Activated CD8-positive, alpha-beta memory T cell treated with anti-CD3 and anti-CD28 coated beads, Interleukin-2, amount 50 U/mL, for 24 hours (primary cell): ENCODE data around the gene TSHR.
"Not testable (repeated sequence)": the region's sequence is repeated elsewhere in the genome, so short reads cannot be mapped to it uniquely, and the experiment has no call there.

ENCODE experiments used
- DNase-seq: peaks from one replicate; pipeline ENCODE4 v3.0.0-alpha.2; 2020; ENCODE audit errors: extremely low read depth

TSHR gene

DNA sequence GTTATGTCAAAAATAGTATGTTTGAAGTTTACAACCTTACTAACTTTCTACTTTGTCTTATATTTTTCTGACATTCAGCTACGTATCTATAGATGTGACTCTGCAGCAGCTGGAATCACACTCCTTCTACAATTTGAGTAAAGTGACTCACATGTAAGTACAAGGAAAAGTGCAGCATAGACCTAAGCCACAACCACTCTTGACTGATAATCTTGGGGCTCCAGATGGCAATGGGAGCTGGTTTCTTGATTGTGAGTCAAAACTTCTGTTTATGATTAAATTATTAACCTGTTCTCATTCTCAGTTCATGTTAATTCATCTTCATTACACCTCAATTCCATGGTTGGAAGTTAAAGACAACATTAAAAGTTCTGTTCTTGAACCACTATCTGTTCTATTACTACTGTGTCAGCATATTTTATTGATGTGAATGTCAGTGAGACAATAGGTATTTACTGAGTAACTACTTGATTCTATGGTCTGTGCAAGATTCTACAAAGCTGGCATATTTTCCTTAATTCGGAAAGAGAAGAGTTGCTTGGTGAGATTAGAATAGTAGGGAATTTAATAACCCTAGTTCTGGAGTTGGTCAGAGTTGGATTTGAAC lies 112.9 kb downstream of the TSHR start:
- no peak for DNase-seq

DNA sequence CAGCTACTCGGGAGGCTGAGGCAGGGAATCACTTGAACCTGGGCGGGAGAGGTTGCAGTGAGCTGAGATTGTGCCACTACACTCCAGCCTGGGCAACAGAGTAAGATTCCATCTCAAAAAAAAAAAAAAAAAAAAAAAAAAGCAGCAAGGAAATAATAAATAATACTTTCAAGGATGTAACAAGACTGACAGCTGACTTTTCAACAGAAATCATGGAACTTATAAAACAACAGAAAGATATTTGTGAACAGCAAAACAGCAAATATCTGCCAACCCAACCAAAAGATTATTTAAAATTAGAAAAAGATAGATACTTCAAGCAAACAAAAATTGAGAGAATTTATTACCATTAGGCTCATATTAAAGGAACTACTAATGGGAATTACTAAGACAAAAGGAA lies 115.1 kb downstream of the TSHR start:
- DNase-seq: no peak

DNA sequence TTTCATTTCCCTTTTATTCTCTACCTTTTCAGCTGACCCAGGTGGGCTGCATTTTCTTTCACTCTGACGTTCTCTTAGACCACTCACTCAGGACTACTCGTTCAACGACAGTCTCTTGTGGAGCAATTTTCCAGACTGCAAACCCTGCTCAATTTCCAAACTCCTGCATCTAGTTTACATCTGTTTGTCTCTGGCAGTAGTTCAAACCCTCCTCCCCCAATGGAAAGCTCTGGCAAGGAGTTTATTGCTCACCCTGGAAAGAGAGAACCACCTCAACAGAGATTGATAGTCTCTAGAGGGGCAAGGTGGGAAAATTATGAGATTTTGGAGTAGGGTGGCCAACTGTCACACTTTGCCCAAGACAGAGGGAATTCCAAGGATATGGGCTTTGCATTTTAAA lies 130.2 kb downstream of the TSHR start:
- no peak for DNase-seq

DNA sequence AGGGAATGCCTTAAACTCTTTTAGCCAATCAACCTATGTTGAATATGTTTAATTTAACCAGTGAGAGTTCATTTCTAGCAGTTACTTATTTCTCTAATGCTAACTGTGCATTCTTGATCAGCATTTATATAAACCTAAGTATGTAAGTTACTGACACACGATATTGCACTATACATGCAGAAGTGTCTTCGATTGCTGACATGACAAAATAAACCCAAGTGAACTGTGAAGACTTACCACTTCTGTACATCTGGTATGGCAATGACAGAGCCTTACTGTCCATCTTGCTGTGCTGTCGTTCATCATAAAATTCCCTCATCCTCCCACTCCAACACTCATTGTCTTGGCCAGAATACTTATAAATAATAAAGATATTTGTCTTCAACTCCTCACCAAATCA lies 131.8 kb downstream of the TSHR start:
- DNase-seq: no peak

DNA sequence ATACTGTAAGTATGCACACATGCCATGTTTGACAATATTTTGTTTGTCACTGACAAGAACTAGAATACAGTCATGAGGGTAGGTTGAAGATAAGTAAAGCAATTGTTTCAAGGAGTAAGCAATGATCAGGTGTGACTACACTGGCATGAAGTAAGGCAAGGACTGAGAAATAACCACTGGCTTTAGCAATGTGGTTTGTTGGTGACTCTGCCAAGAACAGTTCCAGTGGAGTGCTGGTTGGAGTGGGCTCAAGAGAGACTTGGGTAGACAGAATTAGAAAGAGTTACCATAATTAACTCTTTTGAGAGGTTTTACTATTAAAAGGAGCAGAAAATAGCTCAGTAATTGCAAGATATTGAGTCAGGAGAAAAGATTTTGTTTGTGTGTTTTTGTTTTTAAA lies 135.7 kb downstream of the TSHR start:
- no peak for DNase-seq

DNA sequence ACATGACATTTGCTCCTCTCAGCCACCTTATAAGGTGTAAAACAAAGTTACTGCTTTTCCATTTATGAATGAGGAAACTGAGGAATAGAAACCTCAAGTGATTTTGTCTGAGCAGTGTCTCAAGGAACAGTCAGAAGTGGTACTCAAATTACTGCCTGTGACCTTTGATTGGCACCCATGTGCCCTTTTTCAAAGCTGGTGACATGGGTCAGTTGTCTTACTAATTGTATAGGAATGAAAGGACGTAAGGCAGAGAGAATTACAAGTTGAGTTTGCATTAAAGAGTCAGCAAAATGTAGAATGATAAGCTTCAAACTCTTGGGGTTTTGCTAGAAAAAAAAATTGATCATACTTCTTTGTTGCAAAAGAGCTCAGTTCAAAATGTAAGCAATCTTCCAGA lies 136.2 kb downstream of the TSHR start:
- DNase-seq: no peak

DNA sequence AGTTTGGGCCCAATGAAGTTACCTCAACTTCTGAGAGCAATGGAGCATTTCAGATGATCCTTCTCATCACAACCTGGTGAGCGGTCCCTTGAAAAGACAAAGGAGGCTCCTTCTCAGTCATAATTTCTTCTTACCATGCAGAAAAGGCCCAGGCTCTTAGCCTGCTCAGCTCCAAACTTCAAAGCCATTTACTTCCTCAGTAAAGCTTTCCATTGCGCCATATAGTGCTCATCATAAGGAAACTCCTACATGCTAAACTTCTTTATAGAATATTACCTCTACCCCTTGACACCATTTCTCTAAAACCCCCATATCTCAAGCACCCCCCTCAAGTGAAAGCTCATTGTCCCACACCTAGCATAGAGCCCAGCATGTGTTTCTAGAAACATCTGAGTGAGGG lies 138.2 kb downstream of the TSHR start:
- no peak for DNase-seq

DNA sequence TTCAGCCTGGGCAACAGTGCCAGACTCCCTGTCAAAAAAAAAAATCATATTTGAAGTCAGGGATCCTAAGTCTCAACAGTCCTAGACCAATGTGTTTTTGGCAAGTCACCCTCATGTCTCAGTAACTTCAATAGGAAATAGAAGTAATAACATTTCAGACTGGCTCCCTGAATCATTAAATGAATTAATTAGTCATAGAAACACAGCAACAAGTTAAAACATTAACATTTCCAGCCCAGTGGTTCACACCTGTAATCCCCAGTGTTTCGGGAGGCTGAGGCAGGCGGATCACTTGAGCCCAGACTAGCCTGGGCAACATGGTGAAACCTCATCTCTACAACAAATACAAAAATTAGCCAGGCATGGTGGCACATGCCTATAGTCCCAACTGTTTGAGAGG lies 140.1 kb downstream of the TSHR start:
- DNase-seq: no peak

DNA sequence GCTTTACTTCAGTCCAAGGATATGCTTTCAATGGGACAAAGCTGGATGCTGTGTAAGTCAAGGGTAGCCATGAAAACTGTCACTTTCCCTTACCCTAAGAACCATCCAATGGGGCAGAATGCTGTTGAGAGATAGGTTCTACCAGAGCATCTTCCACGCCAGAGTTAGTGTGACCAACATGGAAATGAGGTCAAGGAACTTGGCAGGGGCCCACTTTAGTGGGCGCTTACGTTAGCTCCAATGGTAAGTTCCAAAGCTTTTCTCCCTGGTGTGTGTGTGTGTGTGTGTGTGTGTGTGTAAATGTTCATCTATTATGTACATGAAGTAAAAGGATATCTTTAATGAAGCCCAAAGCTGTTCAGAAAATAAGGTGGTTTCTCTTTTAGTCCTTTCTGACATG lies 141.2 kb downstream of the TSHR start:
- DNase-seq: no peak

DNA sequence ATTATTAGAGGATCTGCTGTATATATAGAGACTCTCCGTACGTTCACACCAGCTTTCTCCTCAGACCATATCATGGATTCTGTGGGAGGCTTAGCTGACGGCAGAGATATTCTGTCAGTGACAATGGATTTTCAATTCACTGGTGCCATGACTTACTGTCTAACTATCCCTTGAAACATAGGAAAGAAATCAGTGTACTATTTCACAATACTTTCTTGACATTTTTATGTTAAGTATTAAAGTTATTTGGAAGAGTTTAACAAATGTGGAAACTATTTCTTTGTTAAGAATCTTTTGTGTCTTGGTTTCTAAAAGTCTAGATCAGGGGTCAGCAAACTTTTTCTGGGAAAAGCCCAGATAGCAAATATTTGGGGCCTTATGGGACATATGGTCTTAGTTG lies 146.8 kb downstream of the TSHR start:
- DNase-seq: no peak

DNA sequence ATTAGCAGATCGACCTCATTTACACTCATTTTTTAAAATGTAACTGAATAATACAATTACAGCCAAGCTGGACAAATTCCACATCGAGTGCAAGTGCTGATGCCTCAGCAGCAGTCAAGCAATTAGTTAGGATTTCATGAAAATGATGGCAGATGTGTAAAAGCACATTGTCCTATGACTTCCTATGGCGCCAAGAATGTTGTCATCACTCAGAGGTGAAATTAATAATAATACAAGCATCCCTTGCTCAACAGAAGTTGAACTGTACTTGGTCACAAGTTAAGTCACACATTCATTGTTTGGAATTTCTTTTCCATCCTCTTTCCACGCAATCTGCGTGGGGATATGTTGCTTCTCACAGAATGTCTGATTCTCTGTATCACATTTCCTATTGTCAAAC lies 148.0 kb downstream of the TSHR start:
- DNase-seq: no peak

DNA sequence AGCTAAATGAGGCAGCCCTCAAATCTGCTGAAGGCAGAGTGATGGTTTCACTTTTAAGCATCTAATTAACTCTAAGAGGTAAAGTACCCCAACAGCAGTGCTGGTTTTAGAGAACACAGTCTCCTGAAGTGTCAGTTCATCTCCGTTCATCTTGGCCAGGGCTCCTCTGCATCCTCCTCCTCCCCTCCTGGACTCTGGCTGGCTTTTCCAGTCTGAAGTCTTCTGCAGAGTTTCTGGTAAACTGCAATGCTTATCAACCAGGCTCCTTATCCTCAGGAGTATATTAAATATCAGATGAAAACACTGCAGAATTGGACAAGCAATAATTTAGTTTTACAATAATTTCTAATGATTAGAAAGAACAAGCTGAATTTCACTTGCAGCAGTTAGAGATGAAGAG lies 150.0 kb downstream of the TSHR start:
- no peak for DNase-seq

DNA sequence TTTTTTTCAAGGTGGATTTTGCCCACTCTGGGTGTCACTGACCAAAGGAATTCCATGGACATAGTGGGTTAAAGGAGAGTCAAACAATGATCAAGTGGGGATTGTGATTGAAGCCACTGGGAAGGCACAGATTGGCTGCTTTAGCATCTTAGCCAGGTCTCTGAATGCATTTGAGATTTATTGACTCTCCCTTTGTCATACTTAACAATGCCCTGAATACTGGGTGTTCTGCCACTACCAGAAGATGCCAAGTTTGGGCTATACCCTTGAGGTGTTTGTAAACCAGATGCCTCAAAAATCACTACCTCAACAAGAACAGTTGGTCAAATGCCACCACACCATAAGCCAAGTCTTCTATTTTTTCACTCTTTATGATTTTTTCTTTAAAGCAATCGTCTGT lies 150.5 kb downstream of the TSHR start:
- no peak for DNase-seq

DNA sequence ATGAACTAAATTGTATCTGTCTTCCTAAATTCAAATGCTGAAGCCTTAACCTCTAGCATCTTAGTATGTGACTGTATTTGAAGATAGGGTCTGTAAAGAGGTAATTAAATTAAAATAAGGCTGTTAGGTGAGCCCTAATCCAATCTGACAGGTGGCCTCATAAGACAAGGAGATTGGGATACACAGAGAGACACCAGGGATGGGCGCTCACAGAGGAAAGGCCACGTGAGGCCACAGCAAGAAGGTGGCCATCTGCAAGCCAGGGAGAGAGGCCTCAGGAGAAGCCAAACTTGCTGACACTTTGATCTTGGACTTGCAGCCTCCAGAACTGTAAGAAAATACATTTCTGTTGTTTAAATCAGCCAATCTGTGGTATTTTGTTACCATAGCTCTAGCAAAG lies 154.8 kb downstream of the TSHR start:
- DNase-seq: no peak

DNA sequence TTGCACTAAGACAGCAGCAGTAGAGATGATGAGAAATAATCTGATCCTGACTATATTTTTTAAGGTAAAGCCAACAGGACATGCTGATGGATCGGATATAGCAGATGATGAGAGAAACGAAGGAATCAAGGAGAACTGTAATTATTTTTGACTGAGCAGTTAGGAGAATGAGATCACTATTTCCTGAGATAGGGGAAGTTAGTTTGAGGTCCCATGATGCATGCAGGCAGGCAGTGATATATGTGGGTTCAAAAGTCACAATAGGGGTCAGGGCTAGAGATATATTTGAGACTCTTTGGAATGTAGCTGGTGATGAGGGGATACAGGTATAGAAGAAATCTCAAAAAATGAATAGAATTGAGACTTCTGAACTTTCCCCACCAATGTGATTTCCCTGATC lies 157.8 kb downstream of the TSHR start:
- DNase-seq: no peak

DNA sequence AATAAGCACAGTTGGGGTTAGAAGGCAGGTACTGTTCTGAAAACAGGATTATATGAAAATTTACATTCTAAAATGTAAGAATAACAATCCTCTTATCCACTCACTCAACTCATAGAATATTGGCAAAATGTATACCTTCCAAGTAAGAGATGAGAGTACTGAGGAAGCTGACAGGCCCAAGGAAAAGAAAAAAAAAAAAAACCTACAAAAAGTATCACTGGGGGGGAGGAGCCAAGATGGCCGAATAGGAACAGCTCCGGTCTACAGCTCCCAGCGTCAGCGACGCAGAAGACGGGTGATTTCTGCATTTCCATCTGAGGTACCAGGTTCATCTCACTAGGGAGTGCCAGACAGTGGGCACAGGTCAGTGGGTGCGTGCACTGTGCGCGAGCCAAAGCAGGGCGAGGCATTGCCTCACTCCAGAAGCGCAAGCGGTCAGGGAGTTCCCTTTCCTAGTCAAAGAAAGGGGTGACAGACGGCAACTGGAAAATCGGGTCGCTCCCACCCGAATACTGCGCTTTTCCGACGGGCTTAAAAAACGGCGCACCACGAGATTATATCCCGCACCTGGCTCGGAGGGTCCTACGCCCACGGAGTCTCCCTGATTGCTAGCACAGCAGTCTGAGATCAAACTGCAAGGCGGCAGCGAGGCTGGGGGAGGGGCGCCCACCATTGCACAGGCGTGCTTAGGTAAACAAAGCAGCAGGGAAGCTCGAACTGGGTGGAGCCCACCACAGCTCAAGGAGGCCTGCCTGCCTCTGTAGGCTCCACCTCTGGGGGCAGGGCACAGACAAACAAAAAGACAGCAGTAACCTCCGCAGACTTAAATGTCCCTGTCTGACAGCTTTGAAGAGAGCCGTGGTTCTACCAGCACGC lies 158.8 kb downstream of the TSHR start:
- DNase-seq: not testable (repeated sequence)

DNA sequence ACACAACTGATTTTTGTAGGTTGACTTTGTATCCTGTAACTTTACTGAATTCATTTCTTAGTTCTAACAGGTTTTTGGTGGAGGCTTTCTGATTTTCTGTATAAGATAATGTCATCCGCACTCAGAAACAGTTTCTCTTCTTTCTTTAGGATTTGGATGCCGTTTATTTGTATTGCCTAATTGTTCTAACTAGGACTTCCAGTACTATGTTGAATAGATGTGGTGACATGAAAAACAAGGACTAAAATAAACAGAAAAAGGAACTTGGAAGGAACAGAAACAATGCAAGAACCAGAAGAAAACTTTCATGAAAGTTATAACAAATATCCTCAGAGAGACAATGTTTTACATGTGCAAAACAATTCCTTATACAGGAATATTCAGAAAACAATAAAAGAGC lies 165.1 kb downstream of the TSHR start:
- no peak for DNase-seq

DNA sequence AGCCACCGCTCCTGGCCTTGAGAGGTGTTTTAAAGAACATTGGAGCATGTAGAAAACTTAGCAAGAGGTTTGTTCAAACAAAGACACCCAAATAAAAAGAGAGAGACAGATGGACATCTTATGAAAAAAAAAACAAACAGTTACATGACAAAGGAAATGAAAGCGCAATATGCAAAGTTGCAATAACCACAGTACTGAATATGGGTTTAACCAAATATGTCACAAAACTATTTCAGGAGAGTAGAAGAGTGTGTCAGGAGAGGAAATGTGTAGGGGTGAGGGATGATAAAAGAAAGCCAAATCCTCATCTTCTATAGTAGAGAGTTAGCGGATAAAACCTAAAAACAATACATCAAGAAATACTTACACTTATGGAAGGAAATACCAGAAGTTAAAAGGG lies 166.9 kb downstream of the TSHR start:
- no peak for DNase-seq

DNA sequence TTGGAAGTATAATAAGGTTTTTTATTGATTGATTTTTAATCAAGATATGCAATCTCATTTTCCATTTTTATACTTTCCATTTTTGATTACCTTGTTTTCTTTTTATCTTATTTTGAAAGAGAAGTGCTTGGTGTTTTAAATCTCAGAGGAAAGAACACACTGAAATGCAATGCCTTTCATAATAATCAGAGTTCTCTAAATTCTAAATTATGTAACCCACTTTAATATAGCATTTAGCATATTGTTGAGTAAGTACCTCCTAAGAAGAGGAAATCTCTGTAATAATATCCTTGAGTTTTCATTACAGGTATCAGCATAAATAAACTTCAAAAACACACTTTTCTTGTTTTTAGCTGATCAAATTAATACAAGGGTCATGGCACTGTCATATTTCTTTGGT lies 168.4 kb downstream of the TSHR start:
- no peak for DNase-seq

DNA sequence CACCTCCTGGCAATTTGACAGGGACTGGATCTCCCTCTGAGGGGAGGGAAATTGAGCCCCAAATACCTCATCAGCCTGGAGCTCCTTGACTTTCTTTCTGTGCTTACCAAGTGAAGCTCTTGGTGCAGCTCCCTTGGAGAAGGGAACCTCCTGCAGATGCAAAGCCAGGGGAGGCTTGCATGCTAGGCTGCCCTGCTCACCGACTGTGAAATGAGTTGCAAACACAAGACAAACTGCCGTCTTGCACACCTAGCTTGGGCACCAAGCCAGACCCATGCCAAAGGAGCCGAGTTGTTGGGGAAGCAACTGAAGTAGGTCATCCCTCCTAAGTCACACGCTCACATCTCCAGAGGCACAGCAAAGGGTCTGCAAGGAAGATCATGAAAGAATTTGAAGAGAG lies 170.1 kb downstream of the TSHR start:
- no peak for DNase-seq

DNA sequence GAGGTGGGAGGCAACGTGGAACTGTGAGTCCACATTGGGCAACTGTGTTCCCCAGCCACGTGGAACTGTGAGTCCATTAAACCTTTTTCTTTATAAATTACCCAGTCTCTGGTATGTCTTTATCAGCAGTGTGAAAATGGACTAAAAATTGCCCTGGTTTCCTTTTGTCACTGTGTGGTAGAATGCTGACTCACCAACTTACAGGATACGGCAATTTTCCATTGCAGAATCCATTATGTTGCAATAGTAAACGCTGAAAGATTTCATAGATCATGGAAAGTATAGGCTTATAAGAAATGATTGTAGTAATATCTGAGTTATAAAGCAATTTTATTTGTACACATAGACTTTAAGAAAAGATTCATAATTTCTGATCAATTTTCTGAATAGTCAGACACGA lies 172.4 kb downstream of the TSHR start:
- DNase-seq: no peak

DNA sequence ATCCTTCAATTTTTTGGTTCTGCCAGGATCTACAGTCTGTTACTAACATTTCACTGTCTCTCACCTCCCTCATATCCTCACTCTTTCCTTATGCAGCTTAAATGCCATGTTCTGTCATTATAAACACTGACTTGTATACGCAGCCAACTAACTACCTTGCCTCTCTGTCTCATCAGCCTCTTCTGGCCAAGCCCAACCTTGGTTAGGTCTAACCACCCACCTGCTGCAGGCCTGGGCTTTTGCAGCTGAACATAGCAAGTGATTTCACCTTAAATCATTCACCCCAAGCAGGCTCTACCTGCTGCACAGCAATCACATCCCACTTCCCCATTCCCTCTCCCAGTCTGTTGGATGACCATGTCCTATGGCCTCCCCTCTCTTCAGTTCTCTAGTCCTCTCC lies 173.8 kb downstream of the TSHR start:
- no peak for DNase-seq

DNA sequence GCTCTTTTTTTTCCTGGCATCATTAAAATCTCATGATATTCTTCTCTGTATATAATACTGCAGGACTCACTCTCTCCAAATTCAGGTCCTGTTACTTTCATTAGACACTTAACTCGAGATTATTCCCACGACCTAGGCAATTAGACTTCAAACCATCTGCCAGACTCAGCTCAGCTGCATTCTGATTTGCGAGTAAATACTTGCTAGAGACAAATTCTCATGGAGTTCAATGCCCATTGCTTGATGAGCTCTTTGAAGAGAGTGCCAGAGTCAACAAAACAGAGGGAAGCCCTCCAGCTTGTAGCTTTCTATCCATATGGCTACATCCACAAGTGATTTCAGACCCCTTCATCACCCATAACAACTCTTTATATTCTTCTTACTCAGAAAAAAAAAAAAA lies 177.0 kb downstream of the TSHR start:
- no peak for DNase-seq

DNA sequence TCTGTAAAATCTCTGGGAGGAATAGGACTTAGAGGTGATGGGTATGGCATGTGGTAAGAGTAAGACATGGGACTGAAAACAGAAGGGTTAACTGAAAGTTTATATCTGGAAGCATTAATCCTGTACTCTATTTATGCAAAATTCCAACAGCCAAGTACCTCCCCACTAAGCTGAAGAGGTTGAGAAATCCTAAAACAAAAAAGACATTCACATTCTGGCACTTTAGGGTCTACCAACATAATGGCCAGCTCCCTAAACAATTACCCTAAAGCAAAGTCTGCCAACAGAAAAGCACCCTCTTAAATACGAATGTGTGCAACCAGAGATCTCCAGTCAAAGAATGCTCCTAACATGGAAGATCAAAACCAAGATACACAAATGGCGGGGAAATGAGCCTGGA lies 178.0 kb downstream of the TSHR start:
- DNase-seq: no peak
